GM10266 (cell line): ENCODE measurements around the gene SLC24A3.

Experiments
- DNase-seq: peaks from one replicate; pipeline ENCODE4 v3.0.0; 2012; ENCODE audit errors: extremely low spot score
- TF ChIP-seq, protein P1 (sequence below): IDR thresholded peaks from 2 replicates; pipeline ENCODE4 v1.5.1; 2012; ENCODE audit warnings: mild to moderate bottlenecking, low read depth; ENCODE audit not compliant: control insufficient read depth, insufficient read depth; ENCODE audit errors: missing control alignments

SLC24A3 gene

GRCh38 chr20:19313342-19314069 is 101.1 kb downstream of the SLC24A3 start:
- TF ChIP-seq, protein P1, sequence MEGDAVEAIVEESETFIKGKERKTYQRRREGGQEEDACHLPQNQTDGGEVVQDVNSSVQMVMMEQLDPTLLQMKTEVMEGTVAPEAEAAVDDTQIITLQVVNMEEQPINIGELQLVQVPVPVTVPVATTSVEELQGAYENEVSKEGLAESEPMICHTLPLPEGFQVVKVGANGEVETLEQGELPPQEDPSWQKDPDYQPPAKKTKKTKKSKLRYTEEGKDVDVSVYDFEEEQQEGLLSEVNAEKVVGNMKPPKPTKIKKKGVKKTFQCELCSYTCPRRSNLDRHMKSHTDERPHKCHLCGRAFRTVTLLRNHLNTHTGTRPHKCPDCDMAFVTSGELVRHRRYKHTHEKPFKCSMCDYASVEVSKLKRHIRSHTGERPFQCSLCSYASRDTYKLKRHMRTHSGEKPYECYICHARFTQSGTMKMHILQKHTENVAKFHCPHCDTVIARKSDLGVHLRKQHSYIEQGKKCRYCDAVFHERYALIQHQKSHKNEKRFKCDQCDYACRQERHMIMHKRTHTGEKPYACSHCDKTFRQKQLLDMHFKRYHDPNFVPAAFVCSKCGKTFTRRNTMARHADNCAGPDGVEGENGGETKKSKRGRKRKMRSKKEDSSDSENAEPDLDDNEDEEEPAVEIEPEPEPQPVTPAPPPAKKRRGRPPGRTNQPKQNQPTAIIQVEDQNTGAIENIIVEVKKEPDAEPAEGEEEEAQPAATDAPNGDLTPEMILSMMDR, result no peak
- DNase-seq, result no peak

- TF ChIP-seq, protein P1, result no peak
- no peak for DNase-seq
Observed at GRCh38 chr20:19314621-19315020, 102.2 kb downstream of the SLC24A3 start.

DNA sequence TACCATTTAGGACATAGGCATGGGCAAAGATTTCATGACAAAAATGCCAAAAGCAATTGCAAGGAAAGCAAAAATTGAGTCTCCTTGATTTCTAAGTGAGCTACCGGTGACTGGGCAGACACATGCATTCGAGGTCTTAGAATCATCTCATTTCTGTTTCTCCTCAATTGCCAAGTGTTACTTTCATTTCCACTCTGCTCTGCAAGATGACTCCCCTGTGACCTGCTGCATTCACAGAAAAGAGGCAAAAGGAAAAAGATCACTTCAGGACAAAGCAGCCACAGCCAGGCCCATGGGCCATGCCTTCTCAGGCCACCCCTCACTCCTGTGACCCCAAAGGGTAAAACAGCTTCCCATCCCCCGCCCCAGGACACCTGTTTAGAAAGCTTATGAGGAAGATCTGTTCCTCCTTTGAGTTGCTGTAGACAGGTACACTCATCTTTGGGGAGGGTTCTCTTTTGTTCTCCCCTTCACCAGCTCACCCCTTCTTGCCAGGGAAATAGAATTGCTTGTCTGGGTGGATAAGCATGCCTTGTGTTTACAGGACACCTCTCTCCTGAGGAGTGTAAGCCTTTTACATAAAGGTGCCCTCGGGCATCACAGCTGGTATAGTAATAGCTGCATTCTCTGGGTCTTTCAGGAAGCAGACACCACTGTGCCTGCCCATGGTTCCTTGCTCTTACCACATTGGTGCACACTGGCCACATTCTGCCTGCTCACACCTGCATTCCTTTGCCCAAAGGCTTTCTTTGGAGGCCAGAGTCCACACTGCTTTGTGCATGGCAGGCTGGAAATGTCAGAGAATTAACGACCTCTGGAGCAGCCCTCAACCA is 105.0 kb downstream of the SLC24A3 start:
- DNase-seq, result no peak
- TF ChIP-seq, protein P1, result no peak

GRCh38 chr20:19318610-19319009 is 106.2 kb downstream of the SLC24A3 start:
- DNase-seq, result no peak
- TF ChIP-seq, protein P1, result no peak

GRCh38 chr20:19320005-19320404 is 107.6 kb downstream of the SLC24A3 start:
- TF ChIP-seq, protein P1, result no peak
- no peak for DNase-seq

GRCh38 chr20:19321176-19321575 is 108.7 kb downstream of the SLC24A3 start:
- TF ChIP-seq, protein P1, result no peak
- DNase-seq, result no peak
